ENCODE results near the gene CYB561D2.

- TF ChIP-seq CTCF (IDR thresholded peaks at IDR 0.05; ENCODE audit: low read length) (no peak), EZH2 (IDR thresholded peaks at IDR 0.05; ENCODE audit: borderline replicate concordance, low read length) (no peak)
Measured at GRCh38 chr3:50340147-50340447, 10.6 kb upstream of the CYB561D2 start.
